ENCODE measurements around the gene MAF. TPM values are rescaled to one million over a fixed set of nuclear protein-coding genes. Genes with fewer than 3 reads are reported as not detected.

Gene MAF
- total RNA-seq, 1 experiment from 2014 or later: 4.9 TPM

- Histone ChIP-seq H3K56ac (ENCODE audit: insufficient read length, low read depth, low read length) (no peak overlapping the region), H3K4ac (ENCODE audit: low read depth, low read length) (no peak overlapping the region), H3K23me2 (ENCODE audit: insufficient read length, low read depth, low read length, poor library complexity, severe bottlenecking) (no peaks in the 10 kb centered on the region), H3K14ac (ENCODE audit: insufficient read depth, low read length) (no peak overlapping the region), H3K9ac (ENCODE audit: extremely low read depth, insufficient read length, low read length) (no peak overlapping the region), H3K79me1 (ENCODE audit: insufficient read depth, low read depth, low read length, poor library complexity, severe bottlenecking) (no peaks in the 10 kb centered on the region), H3T11ph (ENCODE audit: low read length) (no peak overlapping the region), H4K8ac (replicated peaks; ENCODE audit: insufficient read length, low read depth, low read length) (no peak overlapping the region), H3K23ac (ENCODE audit: insufficient read length, low read depth, low read length) (no peak overlapping the region), H3K4me1 (ENCODE audit: insufficient read depth, low read length) (no peaks in the 10 kb centered on the region), H4K20me1 (ENCODE audit: control insufficient read depth, insufficient read depth, insufficient read length) (no peaks in the 10 kb centered on the region), H3K4me2 (ENCODE audit: insufficient read depth, insufficient read length, low read length) (no peak overlapping the region), H2AK5ac (ENCODE audit: insufficient read length, low read length) (no peak overlapping the region), H2BK12ac (ENCODE audit: insufficient read length, low read depth, low read length) (no peak overlapping the region), H2BK120ac (ENCODE audit: low read depth, low read length, poor library complexity, severe bottlenecking) (no peak overlapping the region), H2BK15ac (ENCODE audit: low read depth, low read length) (no peak overlapping the region), H4K5ac (ENCODE audit: insufficient read length, low read depth, low read length) (no peak overlapping the region), H2AFZ (ENCODE audit: low read length) (no peak overlapping the region), H3K79me2 (ENCODE audit: insufficient read depth, low read length) (no peaks in the 10 kb centered on the region), H3K18ac (ENCODE audit: insufficient read length, low read depth, low read length) (no peak overlapping the region), H2BK20ac (ENCODE audit: low read depth, low read length, poor library complexity, severe bottlenecking) (no peak overlapping the region), H3K9me3 (ENCODE audit: control insufficient read depth, low read depth, low read length) (no peaks in the 10 kb centered on the region), H4K91ac (ENCODE audit: insufficient read length, low read depth, low read length) (no peak overlapping the region), H3K27ac (ENCODE audit: insufficient read length, low read depth, low read length) (no peak overlapping the region), H2BK5ac (ENCODE audit: insufficient read length, low read length) (no peak overlapping the region), H3K27me3 (ENCODE audit: insufficient read depth, low read length) (no peaks in the 10 kb centered on the region)
- no peak overlapping the region for H3K27ac Mint-ChIP-seq
- no peaks in the 10 kb centered on the region for H3K4me1 Mint-ChIP-seq
- no peaks in the 10 kb centered on the region for H3K36me3 Mint-ChIP-seq (ENCODE audit: insufficient read depth in 1 of 3, low read depth in 3 of 3)
- no peak for DNase-seq
- H3K27me3 Mint-ChIP-seq (ENCODE audit: low read depth): peaks cover 5% of the 10 kb centered on the region
- TF ChIP-seq, protein P1, sequence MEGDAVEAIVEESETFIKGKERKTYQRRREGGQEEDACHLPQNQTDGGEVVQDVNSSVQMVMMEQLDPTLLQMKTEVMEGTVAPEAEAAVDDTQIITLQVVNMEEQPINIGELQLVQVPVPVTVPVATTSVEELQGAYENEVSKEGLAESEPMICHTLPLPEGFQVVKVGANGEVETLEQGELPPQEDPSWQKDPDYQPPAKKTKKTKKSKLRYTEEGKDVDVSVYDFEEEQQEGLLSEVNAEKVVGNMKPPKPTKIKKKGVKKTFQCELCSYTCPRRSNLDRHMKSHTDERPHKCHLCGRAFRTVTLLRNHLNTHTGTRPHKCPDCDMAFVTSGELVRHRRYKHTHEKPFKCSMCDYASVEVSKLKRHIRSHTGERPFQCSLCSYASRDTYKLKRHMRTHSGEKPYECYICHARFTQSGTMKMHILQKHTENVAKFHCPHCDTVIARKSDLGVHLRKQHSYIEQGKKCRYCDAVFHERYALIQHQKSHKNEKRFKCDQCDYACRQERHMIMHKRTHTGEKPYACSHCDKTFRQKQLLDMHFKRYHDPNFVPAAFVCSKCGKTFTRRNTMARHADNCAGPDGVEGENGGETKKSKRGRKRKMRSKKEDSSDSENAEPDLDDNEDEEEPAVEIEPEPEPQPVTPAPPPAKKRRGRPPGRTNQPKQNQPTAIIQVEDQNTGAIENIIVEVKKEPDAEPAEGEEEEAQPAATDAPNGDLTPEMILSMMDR (conservative IDR thresholded peaks at IDR 0.05): no peak
- H3K9me3 Mint-ChIP-seq: no peaks in the 10 kb centered on the region
- WGBS (ENCODE audit: extremely low coverage, insufficient read length, low lambda C conversion rate): no CpG with 5 or more reads among the region's 2 CpGs
- H3K4me3 Mint-ChIP-seq: no peak overlapping the region
These were observed 23.3 kb upstream of the MAF start for GRCh38 chr16:79623824-79624223.
